GM21717 (cell line): ENCODE results near the gene NFASC.

Experiments
- ATAC-seq: cut with Tn5 transposase; IDR thresholded peaks from one replicate; pipeline ENCODE4 v1.9.1; 2021; ENCODE audit warnings: mild to moderate bottlenecking, moderate library complexity; ENCODE audit not compliant: unreplicated experiment

The NFASC gene

GRCh38 chr1:204858363-204858821 lies 12.3 kb upstream of the NFASC start:
- no peak for ATAC-seq

GRCh38 chr1:204859861-204860267 lies 10.8 kb upstream of the NFASC start:
- no peak for ATAC-seq

GRCh38 chr1:204863024-204863423 lies 7.6 kb upstream of the NFASC start:
- no peak for ATAC-seq

- ATAC-seq, result no peak
Measured at GRCh38 chr1:204863730-204864129, 6.9 kb upstream of the NFASC start.

- no peak for ATAC-seq
Measured at GRCh38 chr1:204866051-204866596, 4.5 kb upstream of the NFASC start.

GRCh38 chr1:204867203-204867602 lies 3.5 kb upstream of the NFASC start:
- ATAC-seq, result no peak

GRCh38 chr1:204867666-204868339 lies 2.9 kb upstream of the NFASC start:
- no peak for ATAC-seq

- ATAC-seq, result no peak
Measured at GRCh38 chr1:204868340-204868700, 2.3 kb upstream of the NFASC start.

- no peak for ATAC-seq
Measured at GRCh38 chr1:204869097-204869496, 1.6 kb upstream of the NFASC start.

- ATAC-seq, result no peak
Measured at GRCh38 chr1:204871405-204872037, 859 bp downstream of the NFASC start.

- ATAC-seq, result no peak
Measured at GRCh38 chr1:204872262-204872881, 1.7 kb downstream of the NFASC start.

GRCh38 chr1:204873176-204873575 lies 2.5 kb downstream of the NFASC start:
- ATAC-seq, result no peak

GRCh38 chr1:204873714-204874113 lies 3.1 kb downstream of the NFASC start:
- no peak for ATAC-seq

GRCh38 chr1:204874274-204874673 lies 3.6 kb downstream of the NFASC start:
- no peak for ATAC-seq

GRCh38 chr1:204875255-204875654 lies 4.6 kb downstream of the NFASC start:
- no peak for ATAC-seq

GRCh38 chr1:204878621-204879234 lies 8.1 kb downstream of the NFASC start:
- no peak for ATAC-seq

- no peak for ATAC-seq
Measured at GRCh38 chr1:204879351-204879750, 8.7 kb downstream of the NFASC start.

GRCh38 chr1:204880906-204881305 lies 10.2 kb downstream of the NFASC start:
- no peak for ATAC-seq

- ATAC-seq, result no peak
Measured at GRCh38 chr1:204882479-204882878, 11.8 kb downstream of the NFASC start.

GRCh38 chr1:204883405-204883804 lies 12.7 kb downstream of the NFASC start:
- ATAC-seq, result no peak

GRCh38 chr1:204885288-204885711 lies 14.6 kb downstream of the NFASC start:
- ATAC-seq, result no peak
